Measurements from ENCODE around the gene CTDP1.

DNA sequence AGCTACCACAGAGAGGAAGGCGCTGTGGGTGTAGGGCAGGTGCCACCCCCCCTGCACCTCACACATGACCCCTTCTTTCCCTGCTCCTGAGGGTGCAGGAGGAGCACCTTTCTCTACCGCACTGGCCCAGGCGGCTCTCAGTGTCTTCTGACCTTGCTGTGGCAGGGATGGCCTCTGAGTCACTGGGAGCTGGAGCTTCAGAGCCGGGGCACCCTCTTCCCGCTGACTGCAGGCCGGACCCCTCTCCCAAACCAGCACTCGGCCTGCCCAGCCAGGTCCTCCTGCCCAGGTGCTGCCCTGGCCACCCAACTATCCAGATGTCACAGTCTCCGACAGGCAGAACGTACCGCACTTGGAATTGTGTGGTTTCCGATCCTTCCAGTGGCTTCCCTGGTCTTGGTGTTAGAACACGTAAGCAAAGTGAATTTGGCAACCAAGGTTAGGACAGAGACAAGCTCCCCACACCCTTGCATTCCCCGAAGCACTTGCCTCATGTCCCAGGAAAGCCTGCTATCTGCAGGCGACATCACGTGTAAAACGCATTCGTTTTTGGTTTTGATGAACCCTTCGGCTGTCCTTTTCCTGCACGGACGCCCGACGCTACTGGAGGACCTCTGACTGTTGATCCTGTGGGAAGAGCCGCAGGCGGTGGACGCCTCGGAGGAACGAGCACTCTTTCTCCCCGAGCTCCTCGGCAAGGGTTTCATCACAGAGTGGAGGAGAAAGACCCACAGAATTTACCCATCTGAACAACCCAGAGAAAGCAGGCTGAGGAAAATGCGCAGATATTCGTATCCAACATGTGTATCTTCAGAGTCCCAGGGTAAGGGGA, 93.5 kb downstream of the CTDP1 start:
- TF ChIP-seq, protein P1, sequence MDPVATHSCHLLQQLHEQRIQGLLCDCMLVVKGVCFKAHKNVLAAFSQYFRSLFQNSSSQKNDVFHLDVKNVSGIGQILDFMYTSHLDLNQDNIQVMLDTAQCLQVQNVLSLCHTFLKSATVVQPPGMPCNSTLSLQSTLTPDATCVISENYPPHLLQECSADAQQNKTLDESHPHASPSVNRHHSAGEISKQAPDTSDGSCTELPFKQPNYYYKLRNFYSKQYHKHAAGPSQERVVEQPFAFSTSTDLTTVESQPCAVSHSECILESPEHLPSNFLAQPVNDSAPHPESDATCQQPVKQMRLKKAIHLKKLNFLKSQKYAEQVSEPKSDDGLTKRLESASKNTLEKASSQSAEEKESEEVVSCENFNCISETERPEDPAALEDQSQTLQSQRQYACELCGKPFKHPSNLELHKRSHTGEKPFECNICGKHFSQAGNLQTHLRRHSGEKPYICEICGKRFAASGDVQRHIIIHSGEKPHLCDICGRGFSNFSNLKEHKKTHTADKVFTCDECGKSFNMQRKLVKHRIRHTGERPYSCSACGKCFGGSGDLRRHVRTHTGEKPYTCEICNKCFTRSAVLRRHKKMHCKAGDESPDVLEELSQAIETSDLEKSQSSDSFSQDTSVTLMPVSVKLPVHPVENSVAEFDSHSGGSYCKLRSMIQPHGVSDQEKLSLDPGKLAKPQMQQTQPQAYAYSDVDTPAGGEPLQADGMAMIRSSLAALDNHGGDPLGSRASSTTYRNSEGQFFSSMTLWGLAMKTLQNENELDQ (tag by site-specific recombination; IDR thresholded peaks at IDR 0.05; ENCODE audit: low read depth), result no peak
- TF ChIP-seq, protein P2, sequence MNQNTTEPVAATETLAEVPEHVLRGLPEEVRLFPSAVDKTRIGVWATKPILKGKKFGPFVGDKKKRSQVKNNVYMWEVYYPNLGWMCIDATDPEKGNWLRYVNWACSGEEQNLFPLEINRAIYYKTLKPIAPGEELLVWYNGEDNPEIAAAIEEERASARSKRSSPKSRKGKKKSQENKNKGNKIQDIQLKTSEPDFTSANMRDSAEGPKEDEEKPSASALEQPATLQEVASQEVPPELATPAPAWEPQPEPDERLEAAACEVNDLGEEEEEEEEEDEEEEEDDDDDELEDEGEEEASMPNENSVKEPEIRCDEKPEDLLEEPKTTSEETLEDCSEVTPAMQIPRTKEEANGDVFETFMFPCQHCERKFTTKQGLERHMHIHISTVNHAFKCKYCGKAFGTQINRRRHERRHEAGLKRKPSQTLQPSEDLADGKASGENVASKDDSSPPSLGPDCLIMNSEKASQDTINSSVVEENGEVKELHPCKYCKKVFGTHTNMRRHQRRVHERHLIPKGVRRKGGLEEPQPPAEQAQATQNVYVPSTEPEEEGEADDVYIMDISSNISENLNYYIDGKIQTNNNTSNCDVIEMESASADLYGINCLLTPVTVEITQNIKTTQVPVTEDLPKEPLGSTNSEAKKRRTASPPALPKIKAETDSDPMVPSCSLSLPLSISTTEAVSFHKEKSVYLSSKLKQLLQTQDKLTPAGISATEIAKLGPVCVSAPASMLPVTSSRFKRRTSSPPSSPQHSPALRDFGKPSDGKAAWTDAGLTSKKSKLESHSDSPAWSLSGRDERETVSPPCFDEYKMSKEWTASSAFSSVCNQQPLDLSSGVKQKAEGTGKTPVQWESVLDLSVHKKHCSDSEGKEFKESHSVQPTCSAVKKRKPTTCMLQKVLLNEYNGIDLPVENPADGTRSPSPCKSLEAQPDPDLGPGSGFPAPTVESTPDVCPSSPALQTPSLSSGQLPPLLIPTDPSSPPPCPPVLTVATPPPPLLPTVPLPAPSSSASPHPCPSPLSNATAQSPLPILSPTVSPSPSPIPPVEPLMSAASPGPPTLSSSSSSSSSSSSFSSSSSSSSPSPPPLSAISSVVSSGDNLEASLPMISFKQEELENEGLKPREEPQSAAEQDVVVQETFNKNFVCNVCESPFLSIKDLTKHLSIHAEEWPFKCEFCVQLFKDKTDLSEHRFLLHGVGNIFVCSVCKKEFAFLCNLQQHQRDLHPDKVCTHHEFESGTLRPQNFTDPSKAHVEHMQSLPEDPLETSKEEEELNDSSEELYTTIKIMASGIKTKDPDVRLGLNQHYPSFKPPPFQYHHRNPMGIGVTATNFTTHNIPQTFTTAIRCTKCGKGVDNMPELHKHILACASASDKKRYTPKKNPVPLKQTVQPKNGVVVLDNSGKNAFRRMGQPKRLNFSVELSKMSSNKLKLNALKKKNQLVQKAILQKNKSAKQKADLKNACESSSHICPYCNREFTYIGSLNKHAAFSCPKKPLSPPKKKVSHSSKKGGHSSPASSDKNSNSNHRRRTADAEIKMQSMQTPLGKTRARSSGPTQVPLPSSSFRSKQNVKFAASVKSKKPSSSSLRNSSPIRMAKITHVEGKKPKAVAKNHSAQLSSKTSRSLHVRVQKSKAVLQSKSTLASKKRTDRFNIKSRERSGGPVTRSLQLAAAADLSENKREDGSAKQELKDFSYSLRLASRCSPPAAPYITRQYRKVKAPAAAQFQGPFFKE (tag by site-specific recombination; IDR thresholded peaks at IDR 0.05; ENCODE audit: borderline replicate concordance), result no peak
- TF ChIP-seq ZNF175 (tag by site-specific recombination; IDR thresholded peaks at IDR 0.05) (no peak), ZNF785 (tag by site-specific recombination; IDR thresholded peaks at IDR 0.05) (no peak), ZNF76 (tag by site-specific recombination; IDR thresholded peaks at IDR 0.05; ENCODE audit: borderline replicate concordance, low read depth) (no peak)
- TF ChIP-seq, protein P3, sequence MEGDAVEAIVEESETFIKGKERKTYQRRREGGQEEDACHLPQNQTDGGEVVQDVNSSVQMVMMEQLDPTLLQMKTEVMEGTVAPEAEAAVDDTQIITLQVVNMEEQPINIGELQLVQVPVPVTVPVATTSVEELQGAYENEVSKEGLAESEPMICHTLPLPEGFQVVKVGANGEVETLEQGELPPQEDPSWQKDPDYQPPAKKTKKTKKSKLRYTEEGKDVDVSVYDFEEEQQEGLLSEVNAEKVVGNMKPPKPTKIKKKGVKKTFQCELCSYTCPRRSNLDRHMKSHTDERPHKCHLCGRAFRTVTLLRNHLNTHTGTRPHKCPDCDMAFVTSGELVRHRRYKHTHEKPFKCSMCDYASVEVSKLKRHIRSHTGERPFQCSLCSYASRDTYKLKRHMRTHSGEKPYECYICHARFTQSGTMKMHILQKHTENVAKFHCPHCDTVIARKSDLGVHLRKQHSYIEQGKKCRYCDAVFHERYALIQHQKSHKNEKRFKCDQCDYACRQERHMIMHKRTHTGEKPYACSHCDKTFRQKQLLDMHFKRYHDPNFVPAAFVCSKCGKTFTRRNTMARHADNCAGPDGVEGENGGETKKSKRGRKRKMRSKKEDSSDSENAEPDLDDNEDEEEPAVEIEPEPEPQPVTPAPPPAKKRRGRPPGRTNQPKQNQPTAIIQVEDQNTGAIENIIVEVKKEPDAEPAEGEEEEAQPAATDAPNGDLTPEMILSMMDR (tag by site-specific recombination; IDR thresholded peaks at IDR 0.05), result no peak
- TF ChIP-seq, protein P4, sequence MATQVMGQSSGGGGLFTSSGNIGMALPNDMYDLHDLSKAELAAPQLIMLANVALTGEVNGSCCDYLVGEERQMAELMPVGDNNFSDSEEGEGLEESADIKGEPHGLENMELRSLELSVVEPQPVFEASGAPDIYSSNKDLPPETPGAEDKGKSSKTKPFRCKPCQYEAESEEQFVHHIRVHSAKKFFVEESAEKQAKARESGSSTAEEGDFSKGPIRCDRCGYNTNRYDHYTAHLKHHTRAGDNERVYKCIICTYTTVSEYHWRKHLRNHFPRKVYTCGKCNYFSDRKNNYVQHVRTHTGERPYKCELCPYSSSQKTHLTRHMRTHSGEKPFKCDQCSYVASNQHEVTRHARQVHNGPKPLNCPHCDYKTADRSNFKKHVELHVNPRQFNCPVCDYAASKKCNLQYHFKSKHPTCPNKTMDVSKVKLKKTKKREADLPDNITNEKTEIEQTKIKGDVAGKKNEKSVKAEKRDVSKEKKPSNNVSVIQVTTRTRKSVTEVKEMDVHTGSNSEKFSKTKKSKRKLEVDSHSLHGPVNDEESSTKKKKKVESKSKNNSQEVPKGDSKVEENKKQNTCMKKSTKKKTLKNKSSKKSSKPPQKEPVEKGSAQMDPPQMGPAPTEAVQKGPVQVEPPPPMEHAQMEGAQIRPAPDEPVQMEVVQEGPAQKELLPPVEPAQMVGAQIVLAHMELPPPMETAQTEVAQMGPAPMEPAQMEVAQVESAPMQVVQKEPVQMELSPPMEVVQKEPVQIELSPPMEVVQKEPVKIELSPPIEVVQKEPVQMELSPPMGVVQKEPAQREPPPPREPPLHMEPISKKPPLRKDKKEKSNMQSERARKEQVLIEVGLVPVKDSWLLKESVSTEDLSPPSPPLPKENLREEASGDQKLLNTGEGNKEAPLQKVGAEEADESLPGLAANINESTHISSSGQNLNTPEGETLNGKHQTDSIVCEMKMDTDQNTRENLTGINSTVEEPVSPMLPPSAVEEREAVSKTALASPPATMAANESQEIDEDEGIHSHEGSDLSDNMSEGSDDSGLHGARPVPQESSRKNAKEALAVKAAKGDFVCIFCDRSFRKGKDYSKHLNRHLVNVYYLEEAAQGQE (tag by site-specific recombination; IDR thresholded peaks at IDR 0.05), result no peak

All from HEK293 (cell line).